Gastroesophageal sphincter (tissue), 4 donors: Measurements from ENCODE around the gene SUN5. TPM values are rescaled to one million over a fixed set of nuclear protein-coding genes. Genes with fewer than 3 reads are reported as not detected.

ENCODE experiments used
- ATAC-seq: fragments of 150-250 bp; one replicate; pipeline ENCODE4 v1.9.1; 2016; ENCODE audit warnings: mild to moderate bottlenecking, moderate library complexity
- H3K27ac ChIP-seq, 4 donors: fragments of 200-600 bp; sonication (generic) in 3 of 4; 1 replicate in 3 of 4; 2 replicates in 1 of 4; pipeline ENCODE4 v1.5.1; 2016 to 2019
- H3K27me3 ChIP-seq: fragments of 200-600 bp; sonication (generic); one replicate; pipeline ENCODE4 v1.5.1; 2019
- H3K36me3 ChIP-seq, 2 donors: fragments of 200-600 bp; sonication (generic); one replicate each; pipeline ENCODE4 v1.5.1; 2019; ENCODE audit warnings: control low read depth in 1 of 2
- H3K4me1 ChIP-seq, 3 donors: fragments of 200-600 bp; sonication (generic); 1 replicate in 2 of 3; 2 replicates in 1 of 3; pipeline ENCODE4 v1.5.1; 2016 to 2019; ENCODE audit warnings: control low read depth in 2 of 3
- H3K4me3 ChIP-seq, 2 donors: fragments of 200-600 bp; sonication (generic); one replicate each; pipeline ENCODE4 v1.5.1; 2019; ENCODE audit warnings: mild to moderate bottlenecking in 1 of 2, moderate library complexity in 1 of 2
- H3K9me3 ChIP-seq, 3 donors: fragments of 200-600 bp; sonication (generic); one replicate each; pipeline ENCODE4 v1.5.1; 2017 to 2019; ENCODE audit warnings: control low read depth in 2 of 3
- EP300 ChIP-seq: sonication (generic); formaldehyde crosslinking; IDR thresholded peaks from one replicate; pipeline ENCODE4 v1.6.1; 2017; ENCODE audit warnings: antibody characterized with exemption, mild to moderate bottlenecking
- POLR2A ChIP-seq, 2 donors: fragments of 450-650 bp; IDR thresholded peaks; one replicate each; pipeline ENCODE4 v1.6.1; 2017; ENCODE audit warnings: antibody characterized with exemption in 2 of 2, mild to moderate bottlenecking in 2 of 2, moderate library complexity in 1 of 2
- POLR2AphosphoS5 ChIP-seq: sonication (generic); formaldehyde crosslinking; IDR thresholded peaks from one replicate; pipeline ENCODE4 v1.6.1; 2017; ENCODE audit warnings: antibody characterized with exemption
- WGBS, 2 donors: methylation state at CpG; one replicate each; pipeline ENCODE4 v1.1.5; 2018; ENCODE audit warnings: low coverage in 1 of 2; 5-methylcytosine and 5-hydroxymethylcytosine counted together
- total RNA-seq, 4 donors: library from RNA; depleted of rRNA; stranded (reverse); fragments of >200 nt; gene quantifications; one replicate each; pipeline ENCODE4 v1.1.0, GENCODE V29; 2016
- TF ChIP-seq, protein P1 (sequence below), 4 experiments: fragments of 200-600 bp in 2 of 4; fragments of 450-650 bp in 2 of 4; sonication (generic) in 1 of 4; IDR thresholded peaks; one replicate each; pipeline ENCODE4 v1.5.1; 2017 to 2019; ENCODE audit warnings: antibody characterized with exemption in 4 of 4, mild to moderate bottlenecking in 2 of 4, moderate library complexity in 2 of 4

SUN5 gene
- total RNA-seq, 4 donors from 2014 or later, result not detected

DNA sequence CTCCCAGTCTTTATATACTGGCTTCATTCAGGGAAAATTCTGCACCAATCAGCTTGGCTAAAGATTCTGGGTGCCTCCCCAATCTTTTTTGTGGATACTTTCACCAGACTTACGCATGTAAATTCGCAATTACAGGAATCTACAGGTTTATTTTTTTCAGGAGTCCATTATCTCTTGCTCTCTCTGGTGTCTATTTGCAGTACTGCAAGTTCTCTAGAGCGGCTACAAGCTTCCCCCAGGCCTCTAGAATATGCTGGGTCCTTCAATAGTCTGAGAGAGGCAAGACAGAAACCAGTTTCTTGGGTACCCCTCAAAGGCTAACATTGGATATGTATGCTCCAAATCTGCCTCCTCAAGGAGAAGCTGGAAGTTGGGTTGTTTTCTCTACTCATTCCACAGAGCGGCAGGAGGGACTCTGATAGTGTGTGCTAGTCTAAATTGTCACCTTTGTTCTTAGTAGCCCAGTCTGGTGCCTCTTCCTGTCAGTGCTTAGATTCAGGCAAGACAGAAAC is 58.5 kb downstream of the SUN5 start:
- H3K36me3 ChIP-seq, result no peaks in the 10 kb centered on the region
- no peaks in the 10 kb centered on the region for H3K4me1 ChIP-seq
- H3K4me3 ChIP-seq, result no peak overlapping the region
- no peak overlapping the region for H3K27ac ChIP-seq
- 26 to 51% methylated on average over 4 of the region's 4 CpGs for WGBS, 2 donors
- no peak for ATAC-seq
- H3K27me3 ChIP-seq, result peaks cover 24% of the 10 kb centered on the region
- H3K9me3 ChIP-seq, result peaks cover 0 to 30% (median 0%) of the 10 kb centered on the region in 3 donors
- no peak for TF ChIP-seq POLR2AphosphoS5
- no peak for TF ChIP-seq EP300
- TF ChIP-seq, protein P1, sequence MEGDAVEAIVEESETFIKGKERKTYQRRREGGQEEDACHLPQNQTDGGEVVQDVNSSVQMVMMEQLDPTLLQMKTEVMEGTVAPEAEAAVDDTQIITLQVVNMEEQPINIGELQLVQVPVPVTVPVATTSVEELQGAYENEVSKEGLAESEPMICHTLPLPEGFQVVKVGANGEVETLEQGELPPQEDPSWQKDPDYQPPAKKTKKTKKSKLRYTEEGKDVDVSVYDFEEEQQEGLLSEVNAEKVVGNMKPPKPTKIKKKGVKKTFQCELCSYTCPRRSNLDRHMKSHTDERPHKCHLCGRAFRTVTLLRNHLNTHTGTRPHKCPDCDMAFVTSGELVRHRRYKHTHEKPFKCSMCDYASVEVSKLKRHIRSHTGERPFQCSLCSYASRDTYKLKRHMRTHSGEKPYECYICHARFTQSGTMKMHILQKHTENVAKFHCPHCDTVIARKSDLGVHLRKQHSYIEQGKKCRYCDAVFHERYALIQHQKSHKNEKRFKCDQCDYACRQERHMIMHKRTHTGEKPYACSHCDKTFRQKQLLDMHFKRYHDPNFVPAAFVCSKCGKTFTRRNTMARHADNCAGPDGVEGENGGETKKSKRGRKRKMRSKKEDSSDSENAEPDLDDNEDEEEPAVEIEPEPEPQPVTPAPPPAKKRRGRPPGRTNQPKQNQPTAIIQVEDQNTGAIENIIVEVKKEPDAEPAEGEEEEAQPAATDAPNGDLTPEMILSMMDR (IDR thresholded peaks at IDR 0.05), result peak in 1 of 4 experiments; percentile 26
- TF ChIP-seq POLR2A (IDR thresholded peaks at IDR 0.05), result no peak

GRCh38 chr20:32943490-32944052 is 60.7 kb downstream of the SUN5 start:
- no peak for ATAC-seq
- Histone ChIP-seq H3K9me3 (peaks cover 0 to 32% (median 0%) of the 10 kb centered on the region in 3 donors), H3K27ac (no peak overlapping the region), H3K27me3 (peaks cover 24% of the 10 kb centered on the region), H3K36me3 (no peaks in the 10 kb centered on the region), H3K4me1 (no peaks in the 10 kb centered on the region), H3K4me3 (no peak overlapping the region)
- TF ChIP-seq, protein P1 (IDR thresholded peaks at IDR 0.05), result no peak
- TF ChIP-seq POLR2A (IDR thresholded peaks at IDR 0.05), result no peak
- no peak for TF ChIP-seq POLR2AphosphoS5
- no peak for TF ChIP-seq EP300
- WGBS, 2 donors, result 75 to 85% methylated on average over 3 to 6 of the region's 7 CpGs

GRCh38 chr20:32941155-32941885 is 62.9 kb downstream of the SUN5 start:
- no peak for ATAC-seq
- Histone ChIP-seq H3K9me3 (peaks cover 0 to 37% (median 0%) of the 10 kb centered on the region in 3 donors), H3K4me1 (no peaks in the 10 kb centered on the region), H3K27ac (no peak overlapping the region), H3K4me3 (no peak overlapping the region), H3K27me3 (peaks cover 24% of the 10 kb centered on the region), H3K36me3 (no peaks in the 10 kb centered on the region)
- TF ChIP-seq, protein P1 (IDR thresholded peaks at IDR 0.05), result no peak
- no peak for TF ChIP-seq EP300
- TF ChIP-seq POLR2A (IDR thresholded peaks at IDR 0.05), result no peak
- no peak for TF ChIP-seq POLR2AphosphoS5
- 65 to 83% methylated on average over 3 to 4 of the region's 4 CpGs for WGBS, 2 donors

DNA sequence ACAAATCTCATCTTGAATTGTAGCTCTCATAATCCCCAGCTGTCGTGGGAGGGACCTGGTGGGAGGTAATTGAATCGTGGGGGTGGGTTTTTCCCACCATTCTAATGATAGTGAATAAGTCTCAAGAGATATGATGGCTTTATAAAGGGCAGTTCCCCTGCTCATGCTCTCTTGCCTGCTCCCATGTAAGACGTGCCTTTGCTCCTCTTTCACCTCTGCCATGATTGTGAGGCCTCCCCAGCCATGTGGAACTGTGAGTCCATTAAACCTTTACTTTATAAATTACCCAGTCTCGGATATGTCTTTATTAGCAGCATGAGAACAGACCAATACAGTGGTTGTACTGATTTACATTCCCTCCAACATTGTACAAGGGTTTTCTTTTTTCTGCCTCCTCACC is 69.7 kb downstream of the SUN5 start:
- H3K36me3 ChIP-seq, result no peaks in the 10 kb centered on the region
- H3K27ac ChIP-seq, result no peak overlapping the region
- H3K9me3 ChIP-seq, result peaks cover 0 to 10% (median 0%) of the 10 kb centered on the region in 3 donors
- no peaks in the 10 kb centered on the region for H3K27me3 ChIP-seq
- 64 to 76% methylated on average over 4 of the region's 4 CpGs for WGBS, 2 donors
- TF ChIP-seq EP300 (no peak), POLR2A (IDR thresholded peaks at IDR 0.05) (no peak), POLR2AphosphoS5 (no peak)
- TF ChIP-seq, protein P1 (IDR thresholded peaks at IDR 0.05), result no peak
- no peak overlapping the region for H3K4me3 ChIP-seq
- ATAC-seq, result no peak
- no peaks in the 10 kb centered on the region for H3K4me1 ChIP-seq

Other genes starting within 250 kb of the SUN5 start
- 1 to 10 TPM in 1 of 4 donors, under 1 TPM in 2, not detected in 1; 0.47 to 2.3 (median 0.81) TPM for gene DNMT3B, start 242.0 kb downstream of the SUN5 start, total RNA-seq
- 100 to 1,000 TPM; 148 to 158 (median 150) TPM for gene MAPRE1, start 184.5 kb downstream of the SUN5 start, total RNA-seq
- under 1 TPM in 2 of 4 donors, not detected in 2; 0.13 to 0.78 TPM for gene EFCAB8, start 145.5 kb downstream of the SUN5 start, total RNA-seq
- gene BPIFB2, start 3.3 kb upstream of the SUN5 start, total RNA-seq, result 100 to 1,000 TPM in 1 of 4 donors, under 1 TPM in 2, not detected in 1; 0.13 to 138 (median 0.15) TPM
- gene BPIFB6, start 27.2 kb upstream of the SUN5 start, total RNA-seq, result not detected
- gene BPIFB3, start 49.5 kb upstream of the SUN5 start, total RNA-seq, result not detected
- gene BPIFB4, start 75.2 kb upstream of the SUN5 start, total RNA-seq, result not detected
- gene BPIFA2, start 163.7 kb upstream of the SUN5 start, total RNA-seq, result 1 to 10 TPM in 1 of 4 donors, under 1 TPM in 1, not detected in 2; 0.42 to 2.0 TPM
- not detected for gene BPIFA3, start 212.9 kb upstream of the SUN5 start, total RNA-seq
- gene BPIFA1, start 231.6 kb upstream of the SUN5 start, total RNA-seq, result not detected